Measurements from ENCODE around the gene PPP4R3A. TPM values are rescaled to one million over a fixed set of nuclear protein-coding genes. Genes with fewer than 3 reads are reported as not detected.

The PPP4R3A gene
- total and polyA plus RNA-seq, 2 donors (not counting 1 experiment from before 2014, with no cell fraction given): 40.3 to 88.0 TPM

GRCh38 chr14:91508105-91508504, 2.0 kb downstream of the PPP4R3A start:
- peak overlapping the region; percentile 45 for H3K27ac ChIP-seq (ENCODE audit: insufficient read depth, low read length)
- H3K9me3 ChIP-seq (ENCODE audit: control insufficient read depth, insufficient read depth, low read depth, low read length): no peaks in the 10 kb centered on the region
- H3K4me1 ChIP-seq (ENCODE audit: control insufficient read depth, extremely low read depth, insufficient read depth, low read length): no peaks in the 10 kb centered on the region
- H2AFZ ChIP-seq (ENCODE audit: low read length): no peak overlapping the region
- H3K27me3 ChIP-seq (ENCODE audit: control insufficient read depth, insufficient read depth, low read length): no peaks in the 10 kb centered on the region
- H3K79me2 ChIP-seq (ENCODE audit: control insufficient read depth, insufficient read depth, low read length): peaks cover 63% of the 10 kb centered on the region
- H3K36me3 ChIP-seq (ENCODE audit: control insufficient read depth, insufficient read depth, low read length): peaks cover 4% of the 10 kb centered on the region
- peak overlapping the region; percentile 86 for H3K4me2 ChIP-seq (ENCODE audit: extremely low read depth, insufficient read depth, low read length)
- H3K9ac ChIP-seq (ENCODE audit: insufficient read depth, low read length): peak overlapping the region; percentile 43
- DNase-seq (ENCODE audit: low read depth in 2 of 2): no peak
- no peak for TF ChIP-seq EZH2 (IDR thresholded peaks at IDR 0.05; ENCODE audit: low read length, missing control alignments)
- TF ChIP-seq, protein P1, sequence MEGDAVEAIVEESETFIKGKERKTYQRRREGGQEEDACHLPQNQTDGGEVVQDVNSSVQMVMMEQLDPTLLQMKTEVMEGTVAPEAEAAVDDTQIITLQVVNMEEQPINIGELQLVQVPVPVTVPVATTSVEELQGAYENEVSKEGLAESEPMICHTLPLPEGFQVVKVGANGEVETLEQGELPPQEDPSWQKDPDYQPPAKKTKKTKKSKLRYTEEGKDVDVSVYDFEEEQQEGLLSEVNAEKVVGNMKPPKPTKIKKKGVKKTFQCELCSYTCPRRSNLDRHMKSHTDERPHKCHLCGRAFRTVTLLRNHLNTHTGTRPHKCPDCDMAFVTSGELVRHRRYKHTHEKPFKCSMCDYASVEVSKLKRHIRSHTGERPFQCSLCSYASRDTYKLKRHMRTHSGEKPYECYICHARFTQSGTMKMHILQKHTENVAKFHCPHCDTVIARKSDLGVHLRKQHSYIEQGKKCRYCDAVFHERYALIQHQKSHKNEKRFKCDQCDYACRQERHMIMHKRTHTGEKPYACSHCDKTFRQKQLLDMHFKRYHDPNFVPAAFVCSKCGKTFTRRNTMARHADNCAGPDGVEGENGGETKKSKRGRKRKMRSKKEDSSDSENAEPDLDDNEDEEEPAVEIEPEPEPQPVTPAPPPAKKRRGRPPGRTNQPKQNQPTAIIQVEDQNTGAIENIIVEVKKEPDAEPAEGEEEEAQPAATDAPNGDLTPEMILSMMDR (conservative IDR thresholded peaks at IDR 0.05 in 1 of 2, IDR thresholded peaks at IDR 0.05 in 1 of 2; ENCODE audit: low read depth in 1 of 2, low read length in 2 of 2): no peak
- H4K20me1 ChIP-seq (ENCODE audit: control insufficient read depth, extremely low read depth, insufficient read depth, low read length): peaks cover 5% of the 10 kb centered on the region
- peak overlapping the region; percentile 87 to 99 (median 98) for H3K4me3 ChIP-seq (replicated peaks in 1 of 4; ENCODE audit: control extremely low read depth in 1 of 4, insufficient read depth in 1 of 4, low read depth in 3 of 4, low read length in 4 of 4)

GRCh38 chr14:91506226-91506625, 3.9 kb downstream of the PPP4R3A start:
- TF ChIP-seq EZH2 (IDR thresholded peaks at IDR 0.05; ENCODE audit: low read length, missing control alignments): no peak
- TF ChIP-seq, protein P1 (conservative IDR thresholded peaks at IDR 0.05 in 1 of 2, IDR thresholded peaks at IDR 0.05 in 1 of 2; ENCODE audit: low read depth in 1 of 2, low read length in 2 of 2): no peak
- no peaks in the 10 kb centered on the region for H3K4me1 ChIP-seq (ENCODE audit: control insufficient read depth, extremely low read depth, insufficient read depth, low read length)
- peaks cover 4% of the 10 kb centered on the region for H3K36me3 ChIP-seq (ENCODE audit: control insufficient read depth, insufficient read depth, low read length)
- H4K20me1 ChIP-seq (ENCODE audit: control insufficient read depth, extremely low read depth, insufficient read depth, low read length): peaks cover 5% of the 10 kb centered on the region
- no peaks in the 10 kb centered on the region for H3K9me3 ChIP-seq (ENCODE audit: control insufficient read depth, insufficient read depth, low read depth, low read length)
- no peak overlapping the region for H3K27ac ChIP-seq (ENCODE audit: insufficient read depth, low read length)
- H3K79me2 ChIP-seq (ENCODE audit: control insufficient read depth, insufficient read depth, low read length): peaks cover 81% of the 10 kb centered on the region
- no peak overlapping the region for H3K9ac ChIP-seq (ENCODE audit: insufficient read depth, low read length)
- peak overlapping the region in 1 of 4 experiments; percentile 14 for H3K4me3 ChIP-seq (replicated peaks in 1 of 4; ENCODE audit: control extremely low read depth in 1 of 4, insufficient read depth in 1 of 4, low read depth in 3 of 4, low read length in 4 of 4)
- no peak for DNase-seq (ENCODE audit: low read depth in 2 of 2)
- H3K4me2 ChIP-seq (ENCODE audit: extremely low read depth, insufficient read depth, low read length): no peak overlapping the region
- no peaks in the 10 kb centered on the region for H3K27me3 ChIP-seq (ENCODE audit: control insufficient read depth, insufficient read depth, low read length)
- H2AFZ ChIP-seq (ENCODE audit: low read length): no peak overlapping the region

GRCh38 chr14:91503000-91503504, 7.1 kb downstream of the PPP4R3A start:
- H3K27me3 ChIP-seq (ENCODE audit: control insufficient read depth, insufficient read depth, low read length): no peaks in the 10 kb centered on the region
- H3K27ac ChIP-seq (ENCODE audit: insufficient read depth, low read length): no peak overlapping the region
- H3K9ac ChIP-seq (ENCODE audit: insufficient read depth, low read length): no peak overlapping the region
- H3K4me2 ChIP-seq (ENCODE audit: extremely low read depth, insufficient read depth, low read length): no peak overlapping the region
- H3K4me3 ChIP-seq (replicated peaks in 1 of 4; ENCODE audit: control extremely low read depth in 1 of 4, insufficient read depth in 1 of 4, low read depth in 3 of 4, low read length in 4 of 4): no peak overlapping the region
- H3K36me3 ChIP-seq (ENCODE audit: control insufficient read depth, insufficient read depth, low read length): peaks cover 4% of the 10 kb centered on the region
- peaks cover 2% of the 10 kb centered on the region for H4K20me1 ChIP-seq (ENCODE audit: control insufficient read depth, extremely low read depth, insufficient read depth, low read length)
- DNase-seq (ENCODE audit: low read depth in 2 of 2): no peak
- TF ChIP-seq, protein P1 (conservative IDR thresholded peaks at IDR 0.05 in 1 of 2, IDR thresholded peaks at IDR 0.05 in 1 of 2; ENCODE audit: low read depth in 1 of 2, low read length in 2 of 2): no peak
- TF ChIP-seq EZH2 (IDR thresholded peaks at IDR 0.05; ENCODE audit: low read length, missing control alignments): no peak
- H3K79me2 ChIP-seq (ENCODE audit: control insufficient read depth, insufficient read depth, low read length): peaks cover 92% of the 10 kb centered on the region
- no peaks in the 10 kb centered on the region for H3K9me3 ChIP-seq (ENCODE audit: control insufficient read depth, insufficient read depth, low read depth, low read length)
- no peaks in the 10 kb centered on the region for H3K4me1 ChIP-seq (ENCODE audit: control insufficient read depth, extremely low read depth, insufficient read depth, low read length)
- no peak overlapping the region for H2AFZ ChIP-seq (ENCODE audit: low read length)
